Activated B cell treated with CpG ODN at 0.5 μM for 24 hours (primary cell): ENCODE data around the gene ZG16B. TPM values are rescaled to one million over a fixed set of nuclear protein-coding genes. Genes with fewer than 3 reads are reported as not detected.

Experiments used
- ATAC-seq: fragments of 200-7000 bp; cut with Tn5 transposase; one replicate; pipeline ENCODE4 v1.10.0; 2021; ENCODE audit warnings: low read depth, mild to moderate bottlenecking, moderate library complexity
- CTCF ChIA-PET: fragments of 350-600 bp; sonication (Branson Sonifier 250); formaldehyde crosslinking; loops from one replicate; lab custom pipeline; 2021; ENCODE audit warnings: antibody characterized with exemption; lab: Charles Lee
- POLR2A ChIA-PET: fragments of 350-600 bp; sonication (Branson Sonifier 250); formaldehyde crosslinking; loops from one replicate; lab custom pipeline; 2021; ENCODE audit warnings: antibody characterized with exemption; lab: Charles Lee
- DNase-seq: peaks from one replicate; pipeline ENCODE4 v3.0.0; 2022
- H3K27ac Mint-ChIP-seq: one replicate; pipeline ENCODE4 v1.8.0; 2020; ENCODE audit warnings: mixed read lengths
- H3K27me3 Mint-ChIP-seq: one replicate; pipeline ENCODE4 v1.8.0; 2021; ENCODE audit warnings: mixed read lengths
- H3K36me3 Mint-ChIP-seq: one replicate; pipeline ENCODE4 v1.8.0; 2021; ENCODE audit warnings: low read depth, mixed read lengths
- H3K4me1 Mint-ChIP-seq: one replicate; pipeline ENCODE4 v1.8.0; 2021; ENCODE audit warnings: mixed read lengths
- H3K4me3 Mint-ChIP-seq: one replicate; pipeline ENCODE4 v1.8.0; 2020; ENCODE audit warnings: mild to moderate bottlenecking, mixed read lengths
- H3K9me3 Mint-ChIP-seq: one replicate; pipeline ENCODE4 v1.8.0; 2020; ENCODE audit warnings: mixed read lengths
- CTCF ChIP-seq: fragments of 200-600 bp; IDR thresholded peaks from one replicate; pipeline ENCODE4 v1.8.0; 2022; ENCODE audit warnings: antibody characterized with exemption, mild to moderate bottlenecking
- intact Hi-C: fragments of 100-400 bp; cut with micrococcal nuclease; formaldehyde crosslinking; loops from one replicate; pipeline ENCODE4 v1.15.1; 2024
- total RNA-seq: library from RNA; stranded (reverse); gene quantifications from 2 replicates; pipeline ENCODE4 v1.2.3, GENCODE V29; 2022

Gene ZG16B
- 0.33 TPM in 1 of 2 replicates, not detected in the other for total RNA-seq

GRCh38 chr16:2829501-2830354 is at the start of gene ZG16B:
Gene ZG16B (plus strand): TSS chr16:2830303. CDS start chr16:2830442, 139 bp downstream.
- ATAC-seq (no peak), DNase-seq (no peak)
- Mint-ChIP-seq H3K4me3 (no peak within 1 kb of the TSS), H3K4me1 (no peaks in the 10 kb centered on the region), H3K27ac (no peak within 1 kb of the TSS), H3K9me3 (no peaks in the 10 kb centered on the region), H3K27me3 (peaks cover 20% of the 10 kb centered on the region), H3K36me3 (no peaks in the 10 kb centered on the region)
- TF ChIP-seq CTCF = no peak
- ChIA-PET CTCF (no interaction called here), POLR2A (no interaction called here)
- intact Hi-C loops = no loop called here

GRCh38 chr16:2782583-2783351 is 47.3 kb upstream of the ZG16B start:
- no peak for DNase-seq
- H3K27ac Mint-ChIP-seq = no peak overlapping the region
- no peak for ATAC-seq
- H3K36me3 Mint-ChIP-seq = peaks cover 6% of the 10 kb centered on the region
- no peaks in the 10 kb centered on the region for H3K9me3 Mint-ChIP-seq
- H3K27me3 Mint-ChIP-seq = peaks cover 11% of the 10 kb centered on the region
- no peak overlapping the region for H3K4me3 Mint-ChIP-seq
- intact Hi-C loops = no loop called here
- POLR2A ChIA-PET = no interaction called here
- no peak for TF ChIP-seq CTCF
- CTCF ChIA-PET = no interaction called here
- peaks cover 19% of the 10 kb centered on the region for H3K4me1 Mint-ChIP-seq

- Mint-ChIP-seq H3K9me3 (no peaks in the 10 kb centered on the region), H3K4me3 (peak overlapping the region; percentile 47), H3K27ac (no peak overlapping the region), H3K4me1 (peaks cover 9% of the 10 kb centered on the region), H3K27me3 (peaks cover 16% of the 10 kb centered on the region), H3K36me3 (no peaks in the 10 kb centered on the region)
- ChIA-PET POLR2A (interaction anchor here (0.7 to 0.9 kb wide), 2 partner anchors 31 to 84 kb away, joined by 3 to 5 read pairs; partner anchors contain the start of gene SRRM2), CTCF (no interaction called here)
- ATAC-seq = no peak
- no peak for TF ChIP-seq CTCF
- no peak for DNase-seq
- intact Hi-C loops = no loop called here
These were observed 46.3 kb upstream of the ZG16B start for GRCh38 chr16:2783581-2784357.

- H3K36me3 Mint-ChIP-seq = no peaks in the 10 kb centered on the region
- H3K9me3 Mint-ChIP-seq = no peaks in the 10 kb centered on the region
- ATAC-seq (no peak), DNase-seq (no peak)
- no peak overlapping the region for H3K27ac Mint-ChIP-seq
- H3K27me3 Mint-ChIP-seq = peaks cover 19% of the 10 kb centered on the region
- H3K4me3 Mint-ChIP-seq = peak overlapping the region; percentile 79
- CTCF ChIA-PET = no interaction called here
- intact Hi-C loops = no loop called here
- H3K4me1 Mint-ChIP-seq = peaks cover 7% of the 10 kb centered on the region
- POLR2A ChIA-PET = interaction anchor here (0.9 kb wide), 1 partner anchor 32 kb away, joined by 5 read pairs; the partner anchor contains the start of gene SRRM2
- TF ChIP-seq CTCF = no peak
These were observed 45.6 kb upstream of the ZG16B start for GRCh38 chr16:2784358-2785100.
